Esophagus muscularis mucosa (tissue), 4 donors: ENCODE data around the gene TNFRSF14. TPM values are rescaled to one million over a fixed set of nuclear protein-coding genes. Genes with fewer than 3 reads are reported as not detected.

Experiments used
- DNase-seq: peaks from one replicate; pipeline ENCODE4 v3.0.0-alpha.2; 2017; ENCODE audit errors: extremely low spot score
- H3K27ac ChIP-seq, 4 donors: fragments of 200-600 bp; sonication (generic); replicated peaks in 1 of 4; 1 replicate in 3 of 4; 2 replicates in 1 of 4; pipeline ENCODE4 v1.5.1; 2016 to 2019; ENCODE audit warnings: mild to moderate bottlenecking in 1 of 4
- H3K27me3 ChIP-seq, 4 donors: fragments of 200-600 bp; sonication (generic); one replicate each; pipeline versions ENCODE4 v1.5.1 to v1.6.0; 2016 to 2019
- H3K36me3 ChIP-seq, 4 donors: fragments of 200-600 bp; sonication (generic); one replicate each; pipeline ENCODE4 v1.5.1; 2016 to 2019
- H3K4me1 ChIP-seq, 4 donors: fragments of 200-600 bp; sonication (generic); one replicate each; pipeline ENCODE4 v1.5.1; 2016 to 2019
- H3K4me3 ChIP-seq, 4 donors: fragments of 200-600 bp; sonication (generic); 1 replicate in 2 of 4; 2 replicates in 2 of 4; pipeline ENCODE4 v1.5.1; 2016 to 2019; ENCODE audit warnings: mild to moderate bottlenecking in 4 of 4, moderate library complexity in 1 of 4
- H3K9me3 ChIP-seq, 4 donors: fragments of 200-600 bp; sonication (generic); 1 replicate in 3 of 4; 2 replicates in 1 of 4; pipeline ENCODE4 v1.5.1; 2016 to 2019
- CTCF ChIP-seq, 3 experiments: fragments of 200-600 bp in 2 of 3; fragments of 450-650 bp in 1 of 3; sonication (generic) in 2 of 3; IDR thresholded peaks; one replicate each; pipeline ENCODE4 v1.5.1; 2017 to 2019; ENCODE audit warnings: antibody characterized with exemption in 3 of 3, mild to moderate bottlenecking in 2 of 3, moderate library complexity in 1 of 3
- EP300 ChIP-seq: sonication (generic); formaldehyde crosslinking; IDR thresholded peaks from one replicate; pipeline ENCODE4 v1.6.1; 2017; ENCODE audit warnings: antibody characterized with exemption
- POLR2A ChIP-seq: fragments of 450-650 bp; IDR thresholded peaks from one replicate; pipeline ENCODE4 v1.6.1; 2017; ENCODE audit warnings: antibody characterized with exemption, moderate library complexity, mild to moderate bottlenecking, low read depth
- POLR2AphosphoS5 ChIP-seq, 2 donors: sonication (generic); formaldehyde crosslinking; IDR thresholded peaks; one replicate each; pipeline ENCODE4 v1.6.1; 2017; ENCODE audit warnings: antibody characterized with exemption in 2 of 2
- WGBS: methylation state at CpG from one replicate; pipeline ENCODE4 v1.1.5; 2018; 5-methylcytosine and 5-hydroxymethylcytosine counted together
- intact Hi-C: fragments of 100-400 bp; cut with DNase I; formaldehyde crosslinking; loops from one replicate; pipeline ENCODE4 v1.15.1; 2023
- total RNA-seq, 4 donors: library from RNA; depleted of rRNA; stranded (reverse); fragments of >200 nt; gene quantifications; one replicate each; pipeline versions ENCODE4 v1.1.0 to v1.2.1, GENCODE V29; 2016

Gene TNFRSF14
- total RNA-seq, 4 donors from 2014 or later: 26.2 to 49.2 (median 42.5) TPM

GRCh38 chr1:2539312-2539907, 16.8 kb upstream of the TNFRSF14 start:
- TF ChIP-seq POLR2AphosphoS5 (IDR thresholded peaks at IDR 0.05): no peak
- TF ChIP-seq CTCF (IDR thresholded peaks at IDR 0.05): peak in 1 of 3 experiments; percentile 12
- no peak for TF ChIP-seq EP300
- no peak for DNase-seq
- no peaks in the 10 kb centered on the region for H3K36me3 ChIP-seq
- intact Hi-C loops: no loop called here
- H3K9me3 ChIP-seq: no peaks in the 10 kb centered on the region
- H3K27ac ChIP-seq: no peak overlapping the region
- peaks cover 18 to 25% (median 24%) of the 10 kb centered on the region in 4 donors for H3K4me1 ChIP-seq
- 78% methylated on average over 10 of the region's 12 CpGs for WGBS
- H3K27me3 ChIP-seq: peaks cover 0 to 98% (median 12%) of the 10 kb centered on the region in 4 donors
- no peak overlapping the region for H3K4me3 ChIP-seq

- DNase-seq: no peak
- peaks cover 32 to 40% (median 37%) of the 10 kb centered on the region in 4 donors for H3K4me1 ChIP-seq
- intact Hi-C loops: no loop called here
- H3K27ac ChIP-seq: no peak overlapping the region
- WGBS: 17% methylated on average over 28 of the region's 39 CpGs
- H3K36me3 ChIP-seq: no peaks in the 10 kb centered on the region
- H3K9me3 ChIP-seq: no peaks in the 10 kb centered on the region
- peak overlapping the region in 1 of 4 donors; percentile 7 for H3K4me3 ChIP-seq
- TF ChIP-seq CTCF (IDR thresholded peaks at IDR 0.05): no peak
- TF ChIP-seq POLR2A: no peak
- no peak for TF ChIP-seq EP300
- no peak for TF ChIP-seq POLR2AphosphoS5 (IDR thresholded peaks at IDR 0.05)
- H3K27me3 ChIP-seq: peaks cover 0 to 97% (median 9%) of the 10 kb centered on the region in 4 donors
These were observed 15.2 kb upstream of the TNFRSF14 start for GRCh38 chr1:2540816-2541492.

- TF ChIP-seq CTCF (IDR thresholded peaks at IDR 0.05) (no peak), POLR2A (no peak), POLR2AphosphoS5 (IDR thresholded peaks at IDR 0.05) (no peak), EP300 (no peak)
- intact Hi-C loops: no loop called here
- peaks cover 4 to 97% (median 16%) of the 10 kb centered on the region in 4 donors for H3K27me3 ChIP-seq
- 57% methylated on average over 13 of the region's 25 CpGs for WGBS
- no peak for DNase-seq
- H3K4me1 ChIP-seq: peaks cover 38 to 48% (median 44%) of the 10 kb centered on the region in 4 donors
- H3K36me3 ChIP-seq: no peaks in the 10 kb centered on the region
- H3K4me3 ChIP-seq: no peak overlapping the region
- no peak overlapping the region for H3K27ac ChIP-seq
- no peaks in the 10 kb centered on the region for H3K9me3 ChIP-seq
These were observed 14.4 kb upstream of the TNFRSF14 start for GRCh38 chr1:2541619-2542245.

- intact Hi-C loops: no loop called here
- TF ChIP-seq EP300: no peak
- no peak for TF ChIP-seq POLR2AphosphoS5 (IDR thresholded peaks at IDR 0.05)
- TF ChIP-seq POLR2A: no peak
- no peak for TF ChIP-seq CTCF (IDR thresholded peaks at IDR 0.05)
- peaks cover 44 to 54% (median 51%) of the 10 kb centered on the region in 4 donors for H3K4me1 ChIP-seq
- no peak overlapping the region for H3K4me3 ChIP-seq
- peaks cover 5 to 97% (median 20%) of the 10 kb centered on the region in 4 donors for H3K27me3 ChIP-seq
- no peaks in the 10 kb centered on the region for H3K9me3 ChIP-seq
- DNase-seq: no peak
- H3K36me3 ChIP-seq: no peaks in the 10 kb centered on the region
- WGBS: 86% methylated on average over 4 of the region's 11 CpGs
- H3K27ac ChIP-seq: no peak overlapping the region
These were observed 13.8 kb upstream of the TNFRSF14 start for GRCh38 chr1:2542246-2542915.
